Panc1 (cell line): ENCODE measurements around the gene KISS1R.

Experiments used
- CTCF ChIP-seq: fragments of 450-650 bp; IDR thresholded peaks from 2 replicates; pipeline ENCODE4 v1.5.1; 2017; ENCODE audit warnings: mild to moderate bottlenecking
- POLR2AphosphoS5 ChIP-seq: IDR thresholded peaks from 2 replicates; pipeline ENCODE4 v1.6.1; 2012; ENCODE audit warnings: mild to moderate bottlenecking, low read depth, low read length, moderate library complexity
- REST ChIP-seq, 2 experiments: IDR thresholded peaks; 2 replicates each; pipeline ENCODE4 v1.6.1; 2011 to 2012; ENCODE audit warnings: low read depth in 2 of 2, control low read depth in 1 of 2, low read length in 1 of 2, mild to moderate bottlenecking in 1 of 2, moderate library complexity in 1 of 2; ENCODE audit not compliant: insufficient read depth in 1 of 2
- SIN3A ChIP-seq: IDR thresholded peaks from 2 replicates; pipeline ENCODE4 v1.6.1; 2012; ENCODE audit warnings: low read depth, mild to moderate bottlenecking, low read length, moderate library complexity, borderline replicate concordance; ENCODE audit not compliant: insufficient read depth

- TF ChIP-seq POLR2AphosphoS5 (no peak), CTCF (no peak), REST (IDR thresholded peaks at IDR 0.05; ENCODE audit: insufficient read depth in 1 of 2, low read depth in 2 of 2, low read length in 1 of 2) (no peak), SIN3A (no peak)
These were observed 23.6 kb downstream of the KISS1R start for GRCh38 chr19:940591-941291.
